Natural killer cell (primary cell): ENCODE results near the gene PWWP2B. TPM values are rescaled to one million over a fixed set of nuclear protein-coding genes. Genes with fewer than 3 reads are reported as not detected.

ENCODE experiments used
- ATAC-seq, 3 donors: fragments of 150-1000 bp in 2 of 3; fragments of 200-7000 bp in 1 of 3; cut with Tn5 transposase; 1 replicate in 1 of 3; 2 replicates in 2 of 3; pipeline ENCODE4 v1.10.0; 2021; ENCODE audit warnings: mild to moderate bottlenecking in 2 of 3, moderate library complexity in 2 of 3
- DNase-seq, 2 donors: peaks; one replicate each; pipeline versions ENCODE4 v3.0.0 to v3.0.0-alpha.2; 2013 to 2021; ENCODE audit warnings: mixed read lengths in 1 of 2
- H3K27ac ChIP-seq: one replicate; pipeline ENCODE4 v1.5.1; 2013; ENCODE audit warnings: mild to moderate bottlenecking, low read length
- H3K27me3 ChIP-seq: one replicate; pipeline ENCODE4 v1.6.1; 2013; ENCODE audit warnings: low read length; ENCODE audit not compliant: control insufficient read depth, insufficient read depth
- H3K36me3 ChIP-seq: one replicate; pipeline ENCODE4 v1.6.1; 2013; ENCODE audit warnings: low read length; ENCODE audit not compliant: control insufficient read depth, insufficient read depth
- H3K4me1 ChIP-seq: one replicate; pipeline ENCODE4 v1.6.1; 2013; ENCODE audit warnings: low read length; ENCODE audit not compliant: control insufficient read depth, insufficient read depth
- H3K4me3 ChIP-seq: one replicate; pipeline ENCODE4 v1.5.1; 2013; ENCODE audit warnings: low read length
- H3K9me3 ChIP-seq: one replicate; pipeline ENCODE4 v1.6.1; 2013; ENCODE audit warnings: low read length; ENCODE audit not compliant: control insufficient read depth, insufficient read depth
- H3K27ac Mint-ChIP-seq, 2 donors: one replicate each; pipeline ENCODE4 v1.8.0; 2022; ENCODE audit warnings: mild to moderate bottlenecking in 2 of 2, mixed read lengths in 2 of 2, moderate library complexity in 1 of 2
- H3K27me3 Mint-ChIP-seq, 2 donors: one replicate each; pipeline ENCODE4 v1.8.0; 2022; ENCODE audit warnings: low read depth in 2 of 2, mixed read lengths in 2 of 2
- H3K36me3 Mint-ChIP-seq: one replicate; pipeline ENCODE4 v1.8.0; 2022; ENCODE audit warnings: mixed read lengths
- H3K4me1 Mint-ChIP-seq, 2 donors: one replicate each; pipeline ENCODE4 v1.8.0; 2022; ENCODE audit warnings: mixed read lengths in 2 of 2
- H3K4me3 Mint-ChIP-seq: one replicate; pipeline ENCODE4 v1.8.0; 2022; ENCODE audit warnings: mild to moderate bottlenecking, moderate library complexity, mixed read lengths
- H3K9me3 Mint-ChIP-seq, 2 donors: one replicate each; pipeline ENCODE4 v1.8.0; 2022; ENCODE audit warnings: mixed read lengths in 2 of 2
- CTCF ChIP-seq: fragments of 200-600 bp; IDR thresholded peaks from one replicate; pipeline ENCODE4 v1.8.0; 2022; ENCODE audit warnings: antibody characterized with exemption
- WGBS: methylation state at CpG from one replicate; pipeline ENCODE4 v1.1.7; 2013; ENCODE audit warnings: missing lambda C conversion rate; ENCODE audit not compliant: insufficient coverage; 5-methylcytosine and 5-hydroxymethylcytosine counted together
- intact Hi-C: fragments of 100-400 bp; cut with micrococcal nuclease; formaldehyde crosslinking; loops from one replicate; pipeline ENCODE4 v1.14.2; 2022
- total RNA-seq, 4 donors: library from RNA; stranded (reverse); fragments of 120-200 nt in 1 of 4; gene quantifications; one replicate each; pipeline versions ENCODE4 v1.2.3 to v1.2.4, GENCODE V29; 2013 to 2022

The PWWP2B gene
- total RNA-seq, 3 donors from 2014 or later (not counting 1 experiment from before 2014, with no cell fraction given), result 23.7 to 29.5 (median 24.4) TPM

- DNase-seq, result no peak
- Mint-ChIP-seq H3K36me3 (no peaks in the 10 kb centered on the region), H3K9me3 (peaks cover 5 to 8% of the 10 kb centered on the region in 2 donors), H3K27ac (no peak overlapping the region), H3K4me1 (peaks cover 5 to 27% of the 10 kb centered on the region in 2 donors), H3K27me3 (no peaks in the 10 kb centered on the region), H3K4me3 (peak overlapping the region; percentile 25)
- WGBS, result 76% methylated on average over 22 of the region's 22 CpGs
- intact Hi-C loops, result loop anchor here (10.0 kb wide), 1 partner anchor 246 kb away; no protein-coding TSS in a partner anchor
- no peak overlapping the region for H3K27ac ChIP-seq
- no peaks in the 10 kb centered on the region for H3K27me3 ChIP-seq
- H3K36me3 ChIP-seq, result no peaks in the 10 kb centered on the region
- no peak for ATAC-seq
- H3K4me3 ChIP-seq, result no peak overlapping the region
- H3K9me3 ChIP-seq, result no peaks in the 10 kb centered on the region
- no peak for TF ChIP-seq CTCF
- H3K4me1 ChIP-seq, result peaks cover 20% of the 10 kb centered on the region
These were observed 8.0 kb upstream of the PWWP2B start for GRCh38 chr10:132388891-132389432.

GRCh38 chr10:132389433-132390169 is 7.4 kb upstream of the PWWP2B start:
- intact Hi-C loops, result loop anchor here (10.0 kb wide), 2 partner anchors 185 to 245 kb away; no protein-coding TSS in a partner anchor
- TF ChIP-seq CTCF, result no peak
- no peaks in the 10 kb centered on the region for H3K36me3 ChIP-seq
- Mint-ChIP-seq H3K27ac (no peak overlapping the region), H3K4me3 (peak overlapping the region; percentile 25), H3K9me3 (peaks cover 5 to 8% of the 10 kb centered on the region in 2 donors), H3K27me3 (no peaks in the 10 kb centered on the region), H3K4me1 (peaks cover 5 to 33% of the 10 kb centered on the region in 2 donors), H3K36me3 (no peaks in the 10 kb centered on the region)
- ATAC-seq, result no peak
- no peak overlapping the region for H3K4me3 ChIP-seq
- no peaks in the 10 kb centered on the region for H3K27me3 ChIP-seq
- no peak overlapping the region for H3K27ac ChIP-seq
- no peak for DNase-seq
- H3K4me1 ChIP-seq, result peaks cover 20% of the 10 kb centered on the region
- no peaks in the 10 kb centered on the region for H3K9me3 ChIP-seq
- 56% methylated on average over 16 of the region's 16 CpGs for WGBS

- H3K27ac ChIP-seq, result no peak overlapping the region
- Mint-ChIP-seq H3K36me3 (no peaks in the 10 kb centered on the region), H3K4me3 (peak overlapping the region; percentile 37), H3K9me3 (peaks cover 5 to 8% of the 10 kb centered on the region in 2 donors), H3K27me3 (no peaks in the 10 kb centered on the region), H3K4me1 (peaks cover 5 to 40% of the 10 kb centered on the region in 2 donors), H3K27ac (no peak overlapping the region)
- TF ChIP-seq CTCF, result no peak
- no peak for ATAC-seq
- no peaks in the 10 kb centered on the region for H3K36me3 ChIP-seq
- intact Hi-C loops, result loop anchor here (10.0 kb wide), 1 partner anchor 184 kb away; no protein-coding TSS in a partner anchor
- no peaks in the 10 kb centered on the region for H3K27me3 ChIP-seq
- DNase-seq, result no peak
- peaks cover 26% of the 10 kb centered on the region for H3K4me1 ChIP-seq
- no peak overlapping the region for H3K4me3 ChIP-seq
- 89% methylated on average over 8 of the region's 8 CpGs for WGBS
- H3K9me3 ChIP-seq, result no peaks in the 10 kb centered on the region
These were observed 6.7 kb upstream of the PWWP2B start for GRCh38 chr10:132390170-132390920.
